C4-2B (cell line): ENCODE results near the gene DLG2.

ENCODE experiments used
- ZFX ChIP-seq: fragments of 450-650 bp; IDR thresholded peaks from 2 replicates; pipeline ENCODE4 v1.6.1; 2017
- TF ChIP-seq, protein P1 (sequence below): fragments of 450-650 bp; conservative IDR thresholded peaks from 2 replicates; pipeline ENCODE4 v1.5.1; 2017; ENCODE audit warnings: mild to moderate bottlenecking

GRCh38 chr11:84634309-84634708 is 992.8 kb downstream of the DLG2 start:
- TF ChIP-seq, protein P1, sequence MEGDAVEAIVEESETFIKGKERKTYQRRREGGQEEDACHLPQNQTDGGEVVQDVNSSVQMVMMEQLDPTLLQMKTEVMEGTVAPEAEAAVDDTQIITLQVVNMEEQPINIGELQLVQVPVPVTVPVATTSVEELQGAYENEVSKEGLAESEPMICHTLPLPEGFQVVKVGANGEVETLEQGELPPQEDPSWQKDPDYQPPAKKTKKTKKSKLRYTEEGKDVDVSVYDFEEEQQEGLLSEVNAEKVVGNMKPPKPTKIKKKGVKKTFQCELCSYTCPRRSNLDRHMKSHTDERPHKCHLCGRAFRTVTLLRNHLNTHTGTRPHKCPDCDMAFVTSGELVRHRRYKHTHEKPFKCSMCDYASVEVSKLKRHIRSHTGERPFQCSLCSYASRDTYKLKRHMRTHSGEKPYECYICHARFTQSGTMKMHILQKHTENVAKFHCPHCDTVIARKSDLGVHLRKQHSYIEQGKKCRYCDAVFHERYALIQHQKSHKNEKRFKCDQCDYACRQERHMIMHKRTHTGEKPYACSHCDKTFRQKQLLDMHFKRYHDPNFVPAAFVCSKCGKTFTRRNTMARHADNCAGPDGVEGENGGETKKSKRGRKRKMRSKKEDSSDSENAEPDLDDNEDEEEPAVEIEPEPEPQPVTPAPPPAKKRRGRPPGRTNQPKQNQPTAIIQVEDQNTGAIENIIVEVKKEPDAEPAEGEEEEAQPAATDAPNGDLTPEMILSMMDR, result no peak
- TF ChIP-seq ZFX, result no peak
